ENCODE results near the gene PHACTR1. TPM values are rescaled to one million over a fixed set of nuclear protein-coding genes. Genes with fewer than 3 reads are reported as not detected.
"Not testable (repeated sequence)": the region's sequence is repeated elsewhere in the genome, so short reads cannot be mapped to it uniquely, and the experiment has no call there.

The PHACTR1 gene
- total and polyA plus RNA-seq, 4 donors = 18.1 to 49.0 (median 39.5) TPM

DNA sequence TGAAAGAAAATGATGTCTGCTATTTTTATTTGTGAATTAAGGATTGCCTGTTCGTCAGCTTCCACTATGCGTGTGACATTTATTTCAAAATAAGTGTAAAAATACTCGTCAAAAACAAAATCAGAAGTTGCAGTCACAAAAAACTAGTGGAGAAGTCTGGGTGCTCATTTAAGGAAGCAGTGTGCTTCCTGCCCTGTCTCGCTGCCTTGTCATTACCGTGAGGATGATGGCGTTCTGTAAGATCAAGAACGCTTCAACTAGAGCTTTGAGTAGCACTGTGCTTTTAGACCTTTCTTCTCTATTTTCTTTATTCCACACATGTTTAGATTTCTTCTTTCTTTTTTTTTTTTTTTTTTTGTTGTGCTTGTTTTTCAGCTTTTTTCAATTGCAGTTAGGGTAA is 424.8 kb downstream of the PHACTR1 start:
- no peak overlapping the region for H3K4me3 ChIP-seq (ENCODE audit: low read depth, low read length)
- DNase-seq (ENCODE audit: low read depth in 4 of 6, low spot score in 6 of 6) = no peak

DNA sequence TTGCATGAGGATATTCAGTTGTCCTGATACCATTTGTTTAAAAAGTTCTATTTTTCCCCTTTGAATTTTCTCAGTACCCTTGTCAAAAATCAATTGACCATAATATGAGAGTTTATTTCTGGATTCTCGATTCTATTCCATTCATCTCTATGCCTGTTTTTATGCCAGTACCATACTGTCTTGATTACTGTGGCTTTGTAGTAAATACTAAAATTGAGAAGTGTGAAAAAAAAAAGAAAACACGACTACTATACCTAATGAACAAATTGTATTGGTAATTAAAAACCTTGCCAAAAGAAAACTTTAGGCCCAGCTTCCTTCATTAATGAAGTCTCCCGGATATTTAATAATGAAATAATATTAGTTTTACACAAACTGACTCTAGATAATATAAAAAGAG is 426.0 kb downstream of the PHACTR1 start:
- Histone ChIP-seq H3K27me3 (ENCODE audit: control insufficient read depth, insufficient read depth, low read length) (no peaks in the 10 kb centered on the region), H3K27ac (ENCODE audit: low read depth, low read length) (no peak overlapping the region), H3K4me3 (ENCODE audit: low read depth, low read length) (no peak overlapping the region), H3K9me3 (ENCODE audit: control insufficient read depth, insufficient read depth, low read length) (no peaks in the 10 kb centered on the region), H3K4me1 (ENCODE audit: control insufficient read depth, insufficient read depth, low read length) (no peaks in the 10 kb centered on the region), H3K36me3 (ENCODE audit: control insufficient read depth, insufficient read depth, low read length) (no peaks in the 10 kb centered on the region)
- no CpG with 5 or more reads among the region's 3 CpGs for WGBS (ENCODE audit: insufficient coverage)
- DNase-seq (ENCODE audit: low read depth in 4 of 6, low spot score in 6 of 6) = no peak

More for the DNA sequence above, 424.8 kb downstream of the PHACTR1 start:
- WGBS (ENCODE audit: insufficient coverage) = no CpG with 5 or more reads among the region's 7 CpGs
- Histone ChIP-seq H3K4me1 (ENCODE audit: control insufficient read depth, insufficient read depth, low read length) (no peaks in the 10 kb centered on the region), H3K27me3 (ENCODE audit: control insufficient read depth, insufficient read depth, low read length) (no peaks in the 10 kb centered on the region), H3K36me3 (ENCODE audit: control insufficient read depth, insufficient read depth, low read length) (no peaks in the 10 kb centered on the region), H3K9me3 (ENCODE audit: control insufficient read depth, insufficient read depth, low read length) (no peaks in the 10 kb centered on the region), H3K27ac (ENCODE audit: low read depth, low read length) (no peak overlapping the region)

- WGBS (ENCODE audit: insufficient coverage) = no CpG with 5 or more reads among the region's 3 CpGs
- Histone ChIP-seq H3K4me1 (ENCODE audit: control insufficient read depth, insufficient read depth, low read length) (no peaks in the 10 kb centered on the region), H3K36me3 (ENCODE audit: control insufficient read depth, insufficient read depth, low read length) (no peaks in the 10 kb centered on the region), H3K27me3 (ENCODE audit: control insufficient read depth, insufficient read depth, low read length) (no peaks in the 10 kb centered on the region), H3K9me3 (ENCODE audit: control insufficient read depth, insufficient read depth, low read length) (no peaks in the 10 kb centered on the region), H3K27ac (ENCODE audit: low read depth, low read length) (no peak overlapping the region), H3K4me3 (ENCODE audit: low read depth, low read length) (no peak overlapping the region)
- DNase-seq (ENCODE audit: low read depth in 4 of 6, low spot score in 6 of 6) = peak in 2 of 6 donors; percentile 33 to 73
Observed at GRCh38 chr6:13146442-13146841, 429.9 kb downstream of the PHACTR1 start.

DNA sequence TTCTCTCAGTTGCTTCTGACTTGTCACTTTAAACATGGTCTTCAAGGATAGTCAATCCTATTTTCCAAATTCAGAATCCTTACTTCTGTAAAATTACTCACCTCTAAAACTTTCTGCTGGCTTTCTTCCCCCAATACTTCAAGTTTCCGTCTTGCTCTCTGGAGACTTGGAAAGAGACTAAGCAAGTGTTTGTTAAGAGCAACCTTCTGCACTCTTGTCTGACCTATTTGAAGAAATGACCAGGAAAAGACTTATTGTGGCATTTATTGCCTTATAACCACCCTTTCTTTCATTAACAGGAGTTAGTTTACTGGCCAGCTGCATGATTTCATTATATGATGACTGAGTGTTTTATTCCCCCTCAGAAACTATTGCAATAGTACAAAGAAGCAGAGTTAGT is 430.8 kb downstream of the PHACTR1 start:
- no peak for DNase-seq (ENCODE audit: low read depth in 4 of 6, low spot score in 6 of 6)

GRCh38 chr6:13147782-13148181 is 431.2 kb downstream of the PHACTR1 start:
- Histone ChIP-seq H3K27ac (ENCODE audit: low read depth, low read length) (no peak overlapping the region), H3K4me3 (ENCODE audit: low read depth, low read length) (no peak overlapping the region), H3K27me3 (ENCODE audit: control insufficient read depth, insufficient read depth, low read length) (no peaks in the 10 kb centered on the region), H3K9me3 (ENCODE audit: control insufficient read depth, insufficient read depth, low read length) (no peaks in the 10 kb centered on the region), H3K36me3 (ENCODE audit: control insufficient read depth, insufficient read depth, low read length) (no peaks in the 10 kb centered on the region), H3K4me1 (ENCODE audit: control insufficient read depth, insufficient read depth, low read length) (peaks cover 2% of the 10 kb centered on the region)
- no peak for DNase-seq (ENCODE audit: low read depth in 4 of 6, low spot score in 6 of 6)
- WGBS (ENCODE audit: insufficient coverage) = no CpG with 5 or more reads among the region's 2 CpGs

More for the DNA sequence above, 430.8 kb downstream of the PHACTR1 start:
- Histone ChIP-seq H3K4me1 (ENCODE audit: control insufficient read depth, insufficient read depth, low read length) (no peaks in the 10 kb centered on the region), H3K36me3 (ENCODE audit: control insufficient read depth, insufficient read depth, low read length) (no peaks in the 10 kb centered on the region), H3K27me3 (ENCODE audit: control insufficient read depth, insufficient read depth, low read length) (no peaks in the 10 kb centered on the region), H3K4me3 (ENCODE audit: low read depth, low read length) (no peak overlapping the region), H3K27ac (ENCODE audit: low read depth, low read length) (no peak overlapping the region), H3K9me3 (ENCODE audit: control insufficient read depth, insufficient read depth, low read length) (no peaks in the 10 kb centered on the region)
- 40% methylated on average over 1 of the region's 1 CpG for WGBS (ENCODE audit: insufficient coverage)

DNA sequence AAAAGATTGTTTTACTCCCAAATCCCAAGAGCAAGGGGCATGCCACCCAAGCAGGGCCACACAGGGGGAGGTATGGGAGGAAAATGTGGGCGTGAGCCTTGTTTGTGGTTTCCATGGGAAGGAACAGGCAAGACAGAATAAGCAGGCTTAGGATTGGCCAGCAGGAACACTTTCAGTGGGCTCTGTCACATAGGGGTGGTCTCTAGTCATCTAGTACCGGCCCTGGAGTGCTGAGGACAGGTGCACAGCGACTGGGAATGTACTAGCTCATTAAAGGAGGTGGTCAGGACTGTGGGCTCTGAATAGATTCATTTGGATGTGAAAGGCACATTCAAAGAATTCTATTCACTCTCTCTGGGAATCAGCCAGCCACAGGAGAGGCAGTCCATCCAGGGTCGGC is 436.2 kb downstream of the PHACTR1 start:
- H3K4me1 ChIP-seq (ENCODE audit: control insufficient read depth, insufficient read depth, low read length) = peaks cover 5% of the 10 kb centered on the region
- H3K9me3 ChIP-seq (ENCODE audit: control insufficient read depth, insufficient read depth, low read length) = no peaks in the 10 kb centered on the region
- 21% methylated on average over 4 of the region's 4 CpGs for WGBS (ENCODE audit: insufficient coverage)
- no peak overlapping the region for H3K4me3 ChIP-seq (ENCODE audit: low read depth, low read length)
- H3K27me3 ChIP-seq (ENCODE audit: control insufficient read depth, insufficient read depth, low read length) = no peaks in the 10 kb centered on the region
- peak in 2 of 6 donors; percentile 56 to 62 for DNase-seq (ENCODE audit: low read depth in 4 of 6, low spot score in 6 of 6)
- no peaks in the 10 kb centered on the region for H3K36me3 ChIP-seq (ENCODE audit: control insufficient read depth, insufficient read depth, low read length)
- H3K27ac ChIP-seq (ENCODE audit: low read depth, low read length) = no peak overlapping the region

DNA sequence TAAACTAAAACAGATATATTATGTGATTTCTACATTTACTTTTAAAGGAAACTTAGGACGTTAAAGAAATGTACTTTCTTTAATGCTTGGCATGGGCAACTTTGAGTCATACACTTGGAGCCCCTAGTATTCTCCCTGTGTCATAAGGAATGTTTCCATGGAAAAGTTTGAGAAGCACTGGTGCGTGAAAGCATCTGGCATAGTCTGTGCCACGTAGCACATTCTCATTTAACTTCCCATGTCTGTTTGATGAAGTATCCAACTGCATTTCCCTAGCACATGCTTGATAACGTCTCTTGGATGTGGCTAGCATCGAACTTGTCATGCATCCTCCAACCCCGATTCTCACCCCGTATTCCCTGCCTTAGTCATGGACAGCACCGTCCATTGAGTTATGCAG is 439.8 kb downstream of the PHACTR1 start:
- DNase-seq (ENCODE audit: low read depth in 4 of 6, low spot score in 6 of 6) = no peak
- WGBS (ENCODE audit: insufficient coverage) = 92% methylated on average over 7 of the region's 8 CpGs
- no peak overlapping the region for H3K4me3 ChIP-seq (ENCODE audit: low read depth, low read length)
- no peaks in the 10 kb centered on the region for H3K9me3 ChIP-seq (ENCODE audit: control insufficient read depth, insufficient read depth, low read length)
- H3K27me3 ChIP-seq (ENCODE audit: control insufficient read depth, insufficient read depth, low read length) = no peaks in the 10 kb centered on the region
- H3K27ac ChIP-seq (ENCODE audit: low read depth, low read length) = no peak overlapping the region
- no peaks in the 10 kb centered on the region for H3K36me3 ChIP-seq (ENCODE audit: control insufficient read depth, insufficient read depth, low read length)
- H3K4me1 ChIP-seq (ENCODE audit: control insufficient read depth, insufficient read depth, low read length) = peaks cover 5% of the 10 kb centered on the region

DNA sequence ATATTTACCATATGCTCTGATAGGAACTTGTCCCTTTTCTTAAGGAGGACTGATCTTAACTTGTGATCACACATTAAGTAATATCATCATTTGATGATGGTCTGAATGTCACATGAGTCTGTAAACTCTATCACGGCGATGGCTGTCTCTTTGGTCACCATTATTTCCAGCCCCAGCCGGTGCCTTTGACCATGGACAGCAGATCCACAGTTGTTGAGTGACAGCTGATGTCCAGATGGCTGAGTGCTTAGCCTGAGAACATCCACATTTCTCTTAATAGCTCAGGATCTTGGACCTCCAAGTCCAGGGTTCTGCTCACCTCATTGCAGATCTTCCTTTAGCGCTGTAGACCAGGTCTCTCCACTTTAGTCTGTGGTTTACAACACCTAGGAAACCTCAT is 440.7 kb downstream of the PHACTR1 start:
- DNase-seq (ENCODE audit: low read depth in 4 of 6, low spot score in 6 of 6) = no peak
- peaks cover 5% of the 10 kb centered on the region for H3K4me1 ChIP-seq (ENCODE audit: control insufficient read depth, insufficient read depth, low read length)
- no peaks in the 10 kb centered on the region for H3K27me3 ChIP-seq (ENCODE audit: control insufficient read depth, insufficient read depth, low read length)

GRCh38 chr6:13159300-13159699 is 442.7 kb downstream of the PHACTR1 start:
- 96% methylated on average over 2 of the region's 3 CpGs for WGBS (ENCODE audit: insufficient coverage)
- Histone ChIP-seq H3K4me1 (ENCODE audit: control insufficient read depth, insufficient read depth, low read length) (no peaks in the 10 kb centered on the region), H3K36me3 (ENCODE audit: control insufficient read depth, insufficient read depth, low read length) (no peaks in the 10 kb centered on the region), H3K9me3 (ENCODE audit: control insufficient read depth, insufficient read depth, low read length) (no peaks in the 10 kb centered on the region), H3K4me3 (ENCODE audit: low read depth, low read length) (no peak overlapping the region), H3K27ac (ENCODE audit: low read depth, low read length) (no peak overlapping the region), H3K27me3 (ENCODE audit: control insufficient read depth, insufficient read depth, low read length) (no peaks in the 10 kb centered on the region)
- no peak for DNase-seq (ENCODE audit: low read depth in 4 of 6, low spot score in 6 of 6)

More for the DNA sequence above, 440.7 kb downstream of the PHACTR1 start:
- WGBS (ENCODE audit: insufficient coverage) = 86% methylated on average over 1 of the region's 4 CpGs
- no peaks in the 10 kb centered on the region for H3K9me3 ChIP-seq (ENCODE audit: control insufficient read depth, insufficient read depth, low read length)
- H3K4me3 ChIP-seq (ENCODE audit: low read depth, low read length) = no peak overlapping the region
- H3K27ac ChIP-seq (ENCODE audit: low read depth, low read length) = no peak overlapping the region
- H3K36me3 ChIP-seq (ENCODE audit: control insufficient read depth, insufficient read depth, low read length) = no peaks in the 10 kb centered on the region

GRCh38 chr6:13159822-13160221 is 443.3 kb downstream of the PHACTR1 start:
- WGBS (ENCODE audit: insufficient coverage) = no CpG with 5 or more reads among the region's 5 CpGs
- H3K4me1 ChIP-seq (ENCODE audit: control insufficient read depth, insufficient read depth, low read length); H3K27me3 ChIP-seq (ENCODE audit: control insufficient read depth, insufficient read depth, low read length); H3K9me3 ChIP-seq (ENCODE audit: control insufficient read depth, insufficient read depth, low read length); H3K27ac ChIP-seq (ENCODE audit: low read depth, low read length); H3K36me3 ChIP-seq (ENCODE audit: control insufficient read depth, insufficient read depth, low read length); DNase-seq (ENCODE audit: low read depth in 4 of 6, low spot score in 6 of 6); H3K4me3 ChIP-seq (ENCODE audit: low read depth, low read length): not testable (repeated sequence)

Data from spinal cord (tissue), 10 donors.